Measurements from ENCODE around the gene CNNM3.

CNNM3 gene

GRCh38 chr2:96772903-96773671 lies 43.0 kb upstream of the CNNM3 start:
- Histone ChIP-seq H3F3A (ENCODE audit: insufficient read depth) (peaks cover 5% of the 10 kb centered on the region; the same call in 1 of the 2 replicates), H3K27me3 (ENCODE audit: low read length) (no peaks in the 10 kb centered on the region), H3K36me3 (ENCODE audit: low read length) (no peaks in the 10 kb centered on the region), H4K20me1 (ENCODE audit: low read depth, low read length) (no peaks in the 10 kb centered on the region), H3K9ac (ENCODE audit: low read length) (no peak overlapping the region), H3K79me2 (ENCODE audit: insufficient read depth, low read length) (no peaks in the 10 kb centered on the region), H3K9me2 (replicated peaks; ENCODE audit: insufficient read depth, low read length) (no peaks in the 10 kb centered on the region), H3K4me3 (ENCODE audit: insufficient read depth, low read length, poor library complexity, severe bottlenecking) (no peak overlapping the region), H3K4me2 (ENCODE audit: low read depth, low read length, poor library complexity, severe bottlenecking) (no peak overlapping the region), H2AFZ (ENCODE audit: low read depth, low read length, severe bottlenecking) (no peak overlapping the region), H3K9me3 (ENCODE audit: insufficient read depth, low read length) (no peaks in the 10 kb centered on the region), H3K27ac (ENCODE audit: low read depth, low read length) (no peak overlapping the region)
- no peak for TF ChIP-seq EZH2phosphoT487 (conservative IDR thresholded peaks at IDR 0.05; ENCODE audit: low read length)
- TF ChIP-seq CTCF (IDR thresholded peaks at IDR 0.05; ENCODE audit: insufficient read depth, low read length, poor library complexity, severe bottlenecking) = no peak

- no peaks in the 10 kb centered on the region for H3K79me2 ChIP-seq (ENCODE audit: insufficient read depth, low read length)
- no peaks in the 10 kb centered on the region for H3K36me3 ChIP-seq (ENCODE audit: low read length)
- H3K9me2 ChIP-seq (replicated peaks; ENCODE audit: insufficient read depth, low read length) = no peaks in the 10 kb centered on the region
- H3K27ac ChIP-seq (ENCODE audit: low read depth, low read length) = no peak overlapping the region
- H3K9ac ChIP-seq (ENCODE audit: low read length) = no peak overlapping the region
- peaks cover 5% of the 10 kb centered on the region; the same call in 1 of the 2 replicates for H3F3A ChIP-seq (ENCODE audit: insufficient read depth)
- no peaks in the 10 kb centered on the region for H4K20me1 ChIP-seq (ENCODE audit: low read depth, low read length)
- no peak for TF ChIP-seq EZH2phosphoT487 (conservative IDR thresholded peaks at IDR 0.05; ENCODE audit: low read length)
- TF ChIP-seq CTCF (IDR thresholded peaks at IDR 0.05; ENCODE audit: insufficient read depth, low read length, poor library complexity, severe bottlenecking) = no peak
- H3K9me3 ChIP-seq (ENCODE audit: insufficient read depth, low read length) = no peaks in the 10 kb centered on the region
- H2AFZ ChIP-seq (ENCODE audit: low read depth, low read length, severe bottlenecking) = peak overlapping the region; percentile 85
- H3K4me3 ChIP-seq (ENCODE audit: insufficient read depth, low read length, poor library complexity, severe bottlenecking) = peak overlapping the region; percentile 46
- peak overlapping the region; percentile 66 for H3K4me2 ChIP-seq (ENCODE audit: low read depth, low read length, poor library complexity, severe bottlenecking)
- no peaks in the 10 kb centered on the region for H3K27me3 ChIP-seq (ENCODE audit: low read length)
Measured at GRCh38 chr2:96773922-96774321, 42.1 kb upstream of the CNNM3 start.

- no peaks in the 10 kb centered on the region for H3K27me3 ChIP-seq (ENCODE audit: low read length)
- H3K9ac ChIP-seq (ENCODE audit: low read length) = no peak overlapping the region
- H4K20me1 ChIP-seq (ENCODE audit: low read depth, low read length) = no peaks in the 10 kb centered on the region
- H3K9me3 ChIP-seq (ENCODE audit: insufficient read depth, low read length) = no peaks in the 10 kb centered on the region
- H3K79me2 ChIP-seq (ENCODE audit: insufficient read depth, low read length) = no peaks in the 10 kb centered on the region
- H3F3A ChIP-seq (ENCODE audit: insufficient read depth) = peaks cover 5% of the 10 kb centered on the region; the same call in 1 of the 2 replicates
- no peak overlapping the region for H3K4me3 ChIP-seq (ENCODE audit: insufficient read depth, low read length, poor library complexity, severe bottlenecking)
- H2AFZ ChIP-seq (ENCODE audit: low read depth, low read length, severe bottlenecking) = no peak overlapping the region
- H3K9me2 ChIP-seq (replicated peaks; ENCODE audit: insufficient read depth, low read length) = no peaks in the 10 kb centered on the region
- TF ChIP-seq CTCF (IDR thresholded peaks at IDR 0.05; ENCODE audit: insufficient read depth, low read length, poor library complexity, severe bottlenecking) = no peak
- TF ChIP-seq EZH2phosphoT487 (conservative IDR thresholded peaks at IDR 0.05; ENCODE audit: low read length) = no peak
- no peak overlapping the region for H3K27ac ChIP-seq (ENCODE audit: low read depth, low read length)
- H3K4me2 ChIP-seq (ENCODE audit: low read depth, low read length, poor library complexity, severe bottlenecking) = no peak overlapping the region
- H3K36me3 ChIP-seq (ENCODE audit: low read length) = no peaks in the 10 kb centered on the region
Measured at GRCh38 chr2:96775160-96775559, 40.9 kb upstream of the CNNM3 start.
